ENCODE results near the gene DCAF12.
"Not testable (repeated sequence)": the region's sequence is repeated elsewhere in the genome, so short reads cannot be mapped to it uniquely, and the experiment has no call there.

Gene DCAF12

GRCh38 chr9:34059281-34059680 is 67.2 kb downstream of the DCAF12 start:
- DNase-seq: no peak

- no peak for DNase-seq
These were observed 76.7 kb downstream of the DCAF12 start for GRCh38 chr9:34049630-34050384.

- DNase-seq: peak; percentile 83
These were observed 77.5 kb downstream of the DCAF12 start, which contains the start of gene UBAP2 for GRCh38 chr9:34048727-34049629. Gene UBAP2 (minus strand): TSS chr9:34048887. CDS start chr9:34017148, 31,739 bp downstream.

- no peak for DNase-seq
These were observed 78.4 kb downstream of the DCAF12 start for GRCh38 chr9:34047864-34048726.

GRCh38 chr9:34046784-34047379 is 79.6 kb downstream of the DCAF12 start:
- no peak for DNase-seq

GRCh38 chr9:34045903-34046302 is 80.6 kb downstream of the DCAF12 start:
- DNase-seq: no peak

GRCh38 chr9:34042074-34042473 is 84.4 kb downstream of the DCAF12 start:
- not testable (repeated sequence) for DNase-seq

- not testable (repeated sequence) for DNase-seq
These were observed 87.6 kb downstream of the DCAF12 start for GRCh38 chr9:34038851-34039250.

GRCh38 chr9:34037626-34038025 is 88.9 kb downstream of the DCAF12 start:
- no peak for DNase-seq

- no peak for DNase-seq
These were observed 89.9 kb downstream of the DCAF12 start for GRCh38 chr9:34036625-34037024.
